H1 (cell line): Measurements from ENCODE around the gene AFF1. TPM values are rescaled to one million over a fixed set of nuclear protein-coding genes. Genes with fewer than 3 reads are reported as not detected.

Experiments
- ATF3 ChIP-seq: IDR thresholded peaks from 2 replicates; pipeline ENCODE4 v1.6.1; 2011; ENCODE audit warnings: low read depth, mild to moderate bottlenecking, low read length; ENCODE audit not compliant: insufficient read depth
- polyA plus RNA-seq, 7 experiments: library from polyadenylated mRNA; depleted of rRNA in 3 of 7; stranded (reverse) in 5 of 7; unstranded in 2 of 7; fragments of >200 nt in 5 of 7; fragments of 200-250 nt in 2 of 7; gene quantifications; 1 replicate in 5 of 7; 2 replicates in 1 of 7; 4 replicates in 1 of 7; pipeline versions ENCODE4 v1.2.1 to v1.2.3, GENCODE V29; 2011 to 2013; ENCODE audit warnings: missing spikeins in 2 of 7, mixed read lengths in 2 of 7
- total RNA-seq: library from RNA; stranded (reverse); fragmentation: NEBNext Ultra II Directional; extraction: Animal tissue kit (Norgen Biotek cat#: 25700); gene quantifications from 2 replicates; pipeline ENCODE4 v1.2.1, GENCODE V29; 2021

The AFF1 gene
- total and polyA plus RNA-seq, 2 of the 8 experiments (the other 6 are each of a cell fraction or from before 2014, with no cell fraction given) = 14.8 to 85.5 TPM

- no peak for TF ChIP-seq ATF3
These were observed 33.7 kb downstream of the AFF1 start (continued) for GRCh38 chr4:86968547-86968946.
